ENCODE results near the gene INTU. TPM values are rescaled to one million over a fixed set of nuclear protein-coding genes. Genes with fewer than 3 reads are reported as not detected.

INTU gene
- total RNA-seq, 1 experiment from 2014 or later, result 10.7 TPM

GRCh38 chr4:127747883-127748282 lies 115.1 kb downstream of the INTU start:
- Histone ChIP-seq H4K5ac (ENCODE audit: insufficient read length, low read depth, low read length) (no peak overlapping the region), H3K9me3 (ENCODE audit: control insufficient read depth, low read depth, low read length) (no peaks in the 10 kb centered on the region), H3K79me1 (ENCODE audit: insufficient read depth, low read depth, low read length, poor library complexity, severe bottlenecking) (no peaks in the 10 kb centered on the region), H2BK5ac (ENCODE audit: insufficient read length, low read length) (no peak overlapping the region), H2BK120ac (ENCODE audit: low read depth, low read length, poor library complexity, severe bottlenecking) (no peak overlapping the region), H2BK12ac (ENCODE audit: insufficient read length, low read depth, low read length) (no peak overlapping the region), H2AK5ac (ENCODE audit: insufficient read length, low read length) (no peak overlapping the region), H2BK20ac (ENCODE audit: low read depth, low read length, poor library complexity, severe bottlenecking) (no peak overlapping the region), H3K27me3 (ENCODE audit: insufficient read depth, low read length) (no peaks in the 10 kb centered on the region), H3K4me1 (ENCODE audit: insufficient read depth, low read length) (no peaks in the 10 kb centered on the region), H3K27ac (ENCODE audit: insufficient read length, low read depth, low read length) (no peak overlapping the region), H3K4me2 (ENCODE audit: insufficient read depth, insufficient read length, low read length) (no peak overlapping the region), H3K56ac (ENCODE audit: insufficient read length, low read depth, low read length) (no peak overlapping the region), H3K23me2 (ENCODE audit: insufficient read length, low read depth, low read length, poor library complexity, severe bottlenecking) (no peaks in the 10 kb centered on the region), H4K91ac (ENCODE audit: insufficient read length, low read depth, low read length) (no peak overlapping the region), H3K14ac (ENCODE audit: insufficient read depth, low read length) (no peak overlapping the region), H2BK15ac (ENCODE audit: low read depth, low read length) (no peak overlapping the region), H3K23ac (ENCODE audit: insufficient read length, low read depth, low read length) (no peak overlapping the region), H3K9ac (ENCODE audit: extremely low read depth, insufficient read length, low read length) (no peak overlapping the region), H4K8ac (replicated peaks; ENCODE audit: insufficient read length, low read depth, low read length) (no peak overlapping the region), H2AFZ (ENCODE audit: low read length) (no peak overlapping the region), H3K79me2 (ENCODE audit: insufficient read depth, low read length) (no peaks in the 10 kb centered on the region), H3K18ac (ENCODE audit: insufficient read length, low read depth, low read length) (no peak overlapping the region), H4K20me1 (ENCODE audit: control insufficient read depth, insufficient read depth, insufficient read length) (no peaks in the 10 kb centered on the region), H3T11ph (ENCODE audit: low read length) (no peak overlapping the region), H3K4ac (ENCODE audit: low read depth, low read length) (no peak overlapping the region)
- Mint-ChIP-seq H3K4me3 (no peak overlapping the region), H3K27me3 (ENCODE audit: low read depth) (no peaks in the 10 kb centered on the region; the same call in 1 of the 2 replicates), H3K9me3 (peaks cover 21 to 27% of the 10 kb centered on the region in 2 experiments), H3K27ac (no peak overlapping the region), H3K4me1 (no peaks in the 10 kb centered on the region), H3K36me3 (ENCODE audit: insufficient read depth in 1 of 3, low read depth in 3 of 3) (peaks cover 3 to 13% (median 10%) of the 10 kb centered on the region in 3 experiments; a peak in 6 of 7 replicates)
- no peak for DNase-seq
- WGBS (ENCODE audit: extremely low coverage, insufficient read length, low lambda C conversion rate), result no CpG with 5 or more reads among the region's 4 CpGs
- no peak for TF ChIP-seq CTCF (conservative IDR thresholded peaks at IDR 0.05)

Measured in H9 (cell line).